ENCODE data around the gene ZIC4. TPM values are rescaled to one million over a fixed set of nuclear protein-coding genes. Genes with fewer than 3 reads are reported as not detected.
A peak's percentile ranks its signal among the peaks of the same experiment; 100 is the strongest.

The ZIC4 gene
- polyA plus RNA-seq, 3 donors = not detected

DNA sequence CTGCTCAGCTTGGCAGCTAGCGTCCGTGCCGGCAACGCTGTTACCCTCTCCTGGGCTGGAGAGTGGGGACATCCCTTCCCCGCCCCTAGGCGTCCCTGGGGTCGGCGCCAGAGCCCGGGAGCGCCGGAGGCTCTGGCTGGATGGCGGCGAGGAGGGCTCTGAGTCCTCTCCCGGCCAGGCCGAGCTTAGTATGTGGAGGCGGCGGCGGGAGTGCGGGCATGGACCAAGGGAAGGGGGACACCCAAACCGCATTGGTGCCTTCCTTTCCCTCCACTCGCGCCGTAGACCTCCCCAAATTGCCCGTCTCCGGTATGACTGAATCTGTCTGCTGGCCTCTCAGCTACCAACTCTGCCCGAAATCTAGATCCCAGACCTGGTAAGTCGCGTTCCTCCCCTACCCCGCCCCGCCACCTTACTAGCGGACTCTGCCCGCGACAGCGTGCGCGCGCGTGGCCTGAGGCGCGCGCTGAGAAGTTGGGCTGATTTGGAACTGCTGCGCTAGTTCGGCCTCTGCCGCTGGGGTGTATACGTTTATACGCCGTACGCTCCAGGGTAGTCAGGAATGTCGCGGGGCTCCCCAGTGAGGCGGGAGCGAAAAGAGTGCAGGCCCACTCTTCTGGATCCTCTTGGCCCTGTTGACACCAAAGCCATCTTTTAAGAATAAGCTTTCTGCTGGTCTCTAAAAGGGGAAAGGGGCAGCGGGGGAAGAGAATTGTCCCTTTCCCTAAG, 15.0 kb upstream of the ZIC4 start:
- TF ChIP-seq, protein P1, sequence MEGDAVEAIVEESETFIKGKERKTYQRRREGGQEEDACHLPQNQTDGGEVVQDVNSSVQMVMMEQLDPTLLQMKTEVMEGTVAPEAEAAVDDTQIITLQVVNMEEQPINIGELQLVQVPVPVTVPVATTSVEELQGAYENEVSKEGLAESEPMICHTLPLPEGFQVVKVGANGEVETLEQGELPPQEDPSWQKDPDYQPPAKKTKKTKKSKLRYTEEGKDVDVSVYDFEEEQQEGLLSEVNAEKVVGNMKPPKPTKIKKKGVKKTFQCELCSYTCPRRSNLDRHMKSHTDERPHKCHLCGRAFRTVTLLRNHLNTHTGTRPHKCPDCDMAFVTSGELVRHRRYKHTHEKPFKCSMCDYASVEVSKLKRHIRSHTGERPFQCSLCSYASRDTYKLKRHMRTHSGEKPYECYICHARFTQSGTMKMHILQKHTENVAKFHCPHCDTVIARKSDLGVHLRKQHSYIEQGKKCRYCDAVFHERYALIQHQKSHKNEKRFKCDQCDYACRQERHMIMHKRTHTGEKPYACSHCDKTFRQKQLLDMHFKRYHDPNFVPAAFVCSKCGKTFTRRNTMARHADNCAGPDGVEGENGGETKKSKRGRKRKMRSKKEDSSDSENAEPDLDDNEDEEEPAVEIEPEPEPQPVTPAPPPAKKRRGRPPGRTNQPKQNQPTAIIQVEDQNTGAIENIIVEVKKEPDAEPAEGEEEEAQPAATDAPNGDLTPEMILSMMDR (IDR thresholded peaks at IDR 0.05) = no peak
- DNase-seq = no peak
- H3K4me3 ChIP-seq (replicated peaks in 1 of 3; ENCODE audit: low read depth in 2 of 3, low read length in 3 of 3) = no peak overlapping the region
- no peak overlapping the region for H3K27ac ChIP-seq (ENCODE audit: low read depth in 1 of 2, low read length in 2 of 2)
- H3K4me2 ChIP-seq (replicated peaks; ENCODE audit: extremely low read depth, low read length, poor library complexity, severe bottlenecking) = no peak overlapping the region
- peaks cover 50 to 78% of the 10 kb centered on the region in 2 donors for H3K9me3 ChIP-seq (replicated peaks in 1 of 2; ENCODE audit: control insufficient read depth in 1 of 2, insufficient read depth in 1 of 2, low read length in 2 of 2)
- Mint-ChIP-seq H3K36me3 (peaks cover 12 to 13% of the 10 kb centered on the region in 2 donors), H3K27ac (no peak overlapping the region), H3K4me1 (peaks cover 8% of the 10 kb centered on the region), H3K4me3 (peak overlapping the region in 1 of 2 donors; percentile 71), H3K27me3 (ENCODE audit: low read depth in 3 of 3) (peaks cover 91 to 95% (median 95%) of the 10 kb centered on the region in 3 donors), H3K9me3 (peaks cover 14 to 61% (median 52%) of the 10 kb centered on the region in 7 donors)
- H3K4me1 ChIP-seq (ENCODE audit: control insufficient read depth in 1 of 2, insufficient read depth in 2 of 2, low read length in 2 of 2) = no peaks in the 10 kb centered on the region
- whole genome bisulfite sequencing (ENCODE audit: insufficient coverage) = 8% methylated on average over 52 of the region's 53 CpGs
- no peaks in the 10 kb centered on the region for H4K20me1 ChIP-seq (ENCODE audit: insufficient read depth, low read length)
- no peaks in the 10 kb centered on the region for H3K36me3 ChIP-seq (replicated peaks in 1 of 2; ENCODE audit: control insufficient read depth in 1 of 2, insufficient read depth in 2 of 2, low read length in 2 of 2)
- no peaks in the 10 kb centered on the region for H3K79me2 ChIP-seq (ENCODE audit: insufficient read depth, low read length)
- H2AFZ ChIP-seq (ENCODE audit: insufficient read depth, low read depth, low read length, poor library complexity, severe bottlenecking) = no peak overlapping the region
- no peak overlapping the region for H3K9ac ChIP-seq (ENCODE audit: insufficient read depth, low read length, poor library complexity, severe bottlenecking)
- intact Hi-C loops (cut with micrococcal nuclease) = no loop called here
- peaks cover 89 to 99% of the 10 kb centered on the region in 2 donors for H3K27me3 ChIP-seq (ENCODE audit: control insufficient read depth in 2 of 2, insufficient read depth in 2 of 2, low read length in 2 of 2)

DNA sequence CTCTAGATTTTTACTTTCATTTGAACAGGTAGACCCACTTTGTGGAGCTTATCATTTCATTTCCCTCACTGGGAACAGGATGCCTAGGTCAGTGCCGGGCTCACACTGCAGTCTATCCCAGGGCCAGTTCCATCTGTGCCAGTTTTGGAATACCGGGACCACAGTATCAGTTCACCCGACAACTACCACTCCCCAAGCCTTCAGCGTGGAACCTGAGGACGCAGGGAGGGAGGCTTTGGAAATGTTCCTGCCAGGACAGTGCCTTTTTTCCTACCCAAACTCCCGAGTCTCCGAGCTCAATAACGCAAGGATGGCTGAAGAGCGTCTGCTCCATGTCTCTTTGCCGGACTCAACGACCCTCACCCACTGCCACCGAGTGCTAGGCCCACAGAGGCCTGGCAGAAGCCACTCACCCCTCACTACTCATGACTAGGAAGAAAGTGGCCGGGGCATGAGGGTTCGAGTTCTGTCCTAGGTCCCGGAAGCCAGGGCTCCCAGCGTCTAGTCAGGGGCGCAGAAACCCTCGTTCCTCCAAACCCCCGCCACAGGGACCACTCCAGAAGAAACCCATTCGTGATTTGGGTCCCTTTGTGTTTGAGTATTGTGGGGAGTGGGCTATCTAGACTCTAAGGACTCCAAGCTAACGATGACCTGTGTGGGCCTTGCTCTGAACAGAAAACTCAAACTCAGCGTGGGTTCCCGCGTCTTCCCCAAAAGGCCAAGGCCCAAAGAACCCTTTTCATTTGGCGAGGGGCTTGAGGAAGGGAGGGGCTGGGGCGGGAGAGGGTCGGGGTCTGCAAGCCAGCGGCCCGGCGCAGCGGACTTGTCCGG, 14.2 kb upstream of the ZIC4 start:
- Mint-ChIP-seq H3K4me1 (peaks cover 8% of the 10 kb centered on the region), H3K27ac (no peak overlapping the region), H3K4me3 (peak overlapping the region in 1 of 2 donors; percentile 80), H3K27me3 (ENCODE audit: low read depth in 3 of 3) (peaks cover 98 to 100% (median 99%) of the 10 kb centered on the region in 3 donors), H3K36me3 (peaks cover 12 to 13% of the 10 kb centered on the region in 2 donors), H3K9me3 (peaks cover 14 to 61% (median 52%) of the 10 kb centered on the region in 7 donors)
- TF ChIP-seq, protein P1 (IDR thresholded peaks at IDR 0.05) = no peak
- H3K27ac ChIP-seq (ENCODE audit: low read depth in 1 of 2, low read length in 2 of 2) = no peak overlapping the region
- H3K9me3 ChIP-seq (replicated peaks in 1 of 2; ENCODE audit: control insufficient read depth in 1 of 2, insufficient read depth in 1 of 2, low read length in 2 of 2) = peaks cover 50 to 80% of the 10 kb centered on the region in 2 donors
- no peak overlapping the region for H3K9ac ChIP-seq (ENCODE audit: insufficient read depth, low read length, poor library complexity, severe bottlenecking)
- H2AFZ ChIP-seq (ENCODE audit: insufficient read depth, low read depth, low read length, poor library complexity, severe bottlenecking) = no peak overlapping the region
- no peak overlapping the region for H3K4me3 ChIP-seq (replicated peaks in 1 of 3; ENCODE audit: low read depth in 2 of 3, low read length in 3 of 3)
- no peaks in the 10 kb centered on the region for H3K79me2 ChIP-seq (ENCODE audit: insufficient read depth, low read length)
- intact Hi-C loops (cut with micrococcal nuclease) = no loop called here
- no peaks in the 10 kb centered on the region for H3K4me1 ChIP-seq (ENCODE audit: control insufficient read depth in 1 of 2, insufficient read depth in 2 of 2, low read length in 2 of 2)
- H3K4me2 ChIP-seq (replicated peaks; ENCODE audit: extremely low read depth, low read length, poor library complexity, severe bottlenecking) = no peak overlapping the region
- no peaks in the 10 kb centered on the region for H4K20me1 ChIP-seq (ENCODE audit: insufficient read depth, low read length)
- H3K27me3 ChIP-seq (ENCODE audit: control insufficient read depth in 2 of 2, insufficient read depth in 2 of 2, low read length in 2 of 2) = peaks cover 94 to 99% of the 10 kb centered on the region in 2 donors
- no peaks in the 10 kb centered on the region for H3K36me3 ChIP-seq (replicated peaks in 1 of 2; ENCODE audit: control insufficient read depth in 1 of 2, insufficient read depth in 2 of 2, low read length in 2 of 2)
- 10% methylated on average over 17 of the region's 32 CpGs for WGBS (ENCODE audit: insufficient coverage)
- no peak for DNase-seq

Measured in CD14-positive monocyte (primary cell).